Mesenchymal stem cell (in vitro differentiated cells and primary cell): ENCODE data around the gene PALLD.
A peak's percentile ranks its signal among the peaks of the same experiment; 100 is the strongest.

Experiments used
- DNase-seq: peaks from one replicate; pipeline ENCODE4 v3.0.0-alpha.2; 2013
- H2AFZ ChIP-seq: one replicate; pipeline ENCODE4 v1.6.1; 2013; ENCODE audit warnings: low read depth, mild to moderate bottlenecking, control low read depth, inconsistent platforms, low read length, moderate library complexity
- H2AK5ac ChIP-seq: 2 replicates; pipeline ENCODE4 v1.6.1; 2013; ENCODE audit warnings: low read length, moderate library complexity, mild to moderate bottlenecking, inconsistent platforms; ENCODE audit not compliant: severe bottlenecking
- H2BK120ac ChIP-seq: one replicate; pipeline ENCODE4 v1.6.1; 2013; ENCODE audit warnings: low read depth, mild to moderate bottlenecking, inconsistent platforms, low read length, moderate library complexity
- H2BK12ac ChIP-seq, 2 experiments: one replicate each; pipeline ENCODE4 v1.6.1; 2013; ENCODE audit warnings: inconsistent platforms in 2 of 2, low read length in 2 of 2, mild to moderate bottlenecking in 2 of 2, moderate library complexity in 2 of 2, control low read depth in 1 of 2
- H2BK15ac ChIP-seq: one replicate; pipeline ENCODE4 v1.6.1; 2013; ENCODE audit warnings: mild to moderate bottlenecking, low read depth, inconsistent platforms; ENCODE audit not compliant: poor library complexity, severe bottlenecking
- H2BK5ac ChIP-seq: 2 replicates; pipeline ENCODE4 v1.6.1; 2013; ENCODE audit warnings: low read depth, mild to moderate bottlenecking, low read length, control low read depth, inconsistent platforms; ENCODE audit not compliant: poor library complexity, severe bottlenecking
- H3K14ac ChIP-seq, 2 experiments: one replicate each; pipeline ENCODE4 v1.6.1; 2013; ENCODE audit warnings: inconsistent platforms in 2 of 2, low read length in 2 of 2, control low read depth in 1 of 2, mild to moderate bottlenecking in 1 of 2, moderate library complexity in 1 of 2
- H3K18ac ChIP-seq, 2 experiments: one replicate each; pipeline ENCODE4 v1.6.1; 2013; ENCODE audit warnings: inconsistent platforms in 2 of 2, low read length in 2 of 2, control low read depth in 1 of 2, low read depth in 1 of 2, mild to moderate bottlenecking in 1 of 2
- H3K23ac ChIP-seq, 2 experiments: one replicate each; pipeline ENCODE4 v1.6.1; 2013; ENCODE audit warnings: inconsistent platforms in 2 of 2, low read length in 2 of 2, mild to moderate bottlenecking in 2 of 2, moderate library complexity in 2 of 2, control low read depth in 1 of 2
- H3K27ac ChIP-seq: 2 replicates; pipeline ENCODE4 v1.5.1; 2013; ENCODE audit warnings: mild to moderate bottlenecking, moderate library complexity, low read length, control low read depth, inconsistent platforms; ENCODE audit not compliant: poor library complexity, severe bottlenecking
- H3K27me3 ChIP-seq, 2 experiments: 2 replicates each; pipeline versions ENCODE4 v1.6.1 to v1.7.0; 2013; ENCODE audit warnings: low read length in 2 of 2, mild to moderate bottlenecking in 2 of 2, moderate library complexity in 2 of 2, control low read depth in 1 of 2, inconsistent platforms in 1 of 2; ENCODE audit not compliant: control insufficient read depth in 1 of 2, insufficient read depth in 1 of 2
- H3K36me3 ChIP-seq, 2 experiments: 2 replicates each; pipeline versions ENCODE4 v1.6.1 to v1.7.0; 2013; ENCODE audit warnings: low read length in 2 of 2, control low read depth in 1 of 2, inconsistent platforms in 1 of 2, low read depth in 1 of 2, mild to moderate bottlenecking in 1 of 2; ENCODE audit not compliant: insufficient read depth in 2 of 2, control insufficient read depth in 1 of 2
- H3K4ac ChIP-seq, 2 experiments: one replicate each; pipeline ENCODE4 v1.6.1; 2013; ENCODE audit warnings: inconsistent platforms in 2 of 2, low read length in 2 of 2, mild to moderate bottlenecking in 2 of 2, moderate library complexity in 2 of 2, control low read depth in 1 of 2, low read depth in 1 of 2
- H3K4me1 ChIP-seq: 2 replicates; pipeline ENCODE4 v1.6.1; 2013; ENCODE audit warnings: low read depth, low read length, control low read depth; ENCODE audit not compliant: control insufficient read depth, insufficient read depth
- H3K4me2 ChIP-seq: 2 replicates; pipeline ENCODE4 v1.6.1; 2013; ENCODE audit warnings: low read length, mild to moderate bottlenecking, inconsistent platforms; ENCODE audit not compliant: poor library complexity, severe bottlenecking
- H3K4me3 ChIP-seq, 2 experiments: 2 replicates each; pipeline versions ENCODE4 v1.5.1 to v1.7.0; 2013; ENCODE audit warnings: low read length in 2 of 2, mild to moderate bottlenecking in 2 of 2, control low read depth in 1 of 2, low read depth in 1 of 2; ENCODE audit not compliant: insufficient read depth in 1 of 2
- H3K79me1 ChIP-seq: replicated peaks from 2 replicates; pipeline ENCODE4 v1.6.1; 2013; ENCODE audit warnings: mild to moderate bottlenecking, control low read depth, low read length, inconsistent platforms; ENCODE audit not compliant: poor library complexity, severe bottlenecking
- H3K9ac ChIP-seq: 2 replicates; pipeline ENCODE4 v1.7.0; 2013; ENCODE audit warnings: mild to moderate bottlenecking, low read length, moderate library complexity
- H3K9me3 ChIP-seq: 2 replicates; pipeline ENCODE4 v1.7.0; 2013; ENCODE audit warnings: mild to moderate bottlenecking, low read length; ENCODE audit not compliant: control insufficient read depth
- H4K8ac ChIP-seq: one replicate; pipeline ENCODE4 v1.6.1; 2013; ENCODE audit warnings: inconsistent platforms, mild to moderate bottlenecking, low read length, moderate library complexity
- H4K91ac ChIP-seq: one replicate; pipeline ENCODE4 v1.6.1; 2013; ENCODE audit warnings: mild to moderate bottlenecking, low read length, inconsistent platforms
- WGBS: methylation state at CpG from one replicate; pipeline ENCODE4 v1.1.7; 2013; ENCODE audit warnings: mixed read lengths; 5-methylcytosine and 5-hydroxymethylcytosine counted together

PALLD gene

GRCh38 chr4:168549143-168549542 is 52.3 kb downstream of the PALLD start:
- no peaks in the 10 kb centered on the region for H3K36me3 ChIP-seq
- 100% methylated on average over 2 of the region's 4 CpGs for WGBS

GRCh38 chr4:168550064-168550766 is 53.4 kb downstream of the PALLD start:
- no peak overlapping the region for H2BK5ac ChIP-seq
- no peaks in the 10 kb centered on the region for H3K4me1 ChIP-seq
- H3K4me2 ChIP-seq = no peak overlapping the region
- H2BK12ac ChIP-seq = no peak overlapping the region
- H3K27me3 ChIP-seq = no peaks in the 10 kb centered on the region
- 83% methylated on average over 4 of the region's 5 CpGs for WGBS
- H3K18ac ChIP-seq = no peak overlapping the region
- H3K4me3 ChIP-seq = peak overlapping the region in 1 of 2 experiments; percentile 20
- H3K79me1 ChIP-seq = no peaks in the 10 kb centered on the region
- no peaks in the 10 kb centered on the region for H3K9me3 ChIP-seq
- no peak overlapping the region for H4K91ac ChIP-seq
- no peak overlapping the region for H2BK15ac ChIP-seq
- no peak overlapping the region for H3K4ac ChIP-seq
- no peak overlapping the region for H2BK120ac ChIP-seq
- no peak overlapping the region for H2AK5ac ChIP-seq
- peak overlapping the region; percentile 80 for H3K9ac ChIP-seq
- no peak overlapping the region for H3K14ac ChIP-seq
- no peak for DNase-seq
- no peak overlapping the region for H3K23ac ChIP-seq
- no peaks in the 10 kb centered on the region for H3K36me3 ChIP-seq
- H3K27ac ChIP-seq = peak overlapping the region; percentile 62
- H2AFZ ChIP-seq = no peak overlapping the region
- H4K8ac ChIP-seq = no peak overlapping the region

More at GRCh38 chr4:168549143-168549542, 52.3 kb downstream of the PALLD start:
- H3K4me3 ChIP-seq = no peak overlapping the region
- no peak overlapping the region for H3K18ac ChIP-seq
- H2BK120ac ChIP-seq = no peak overlapping the region
- H3K9ac ChIP-seq = peak overlapping the region; percentile 80
- no peak overlapping the region for H3K27ac ChIP-seq
- H2BK15ac ChIP-seq = no peak overlapping the region
- no peaks in the 10 kb centered on the region for H3K27me3 ChIP-seq
- H2BK12ac ChIP-seq = no peak overlapping the region
- H2AFZ ChIP-seq = no peak overlapping the region
- no peaks in the 10 kb centered on the region for H3K9me3 ChIP-seq
- no peak overlapping the region for H4K8ac ChIP-seq
- no peaks in the 10 kb centered on the region for H3K79me1 ChIP-seq
- H3K23ac ChIP-seq = no peak overlapping the region
- H2BK5ac ChIP-seq = no peak overlapping the region
- no peak overlapping the region for H3K4ac ChIP-seq
- no peaks in the 10 kb centered on the region for H3K4me1 ChIP-seq
- no peak for DNase-seq
- no peak overlapping the region for H3K14ac ChIP-seq
- H4K91ac ChIP-seq = no peak overlapping the region
- H3K4me2 ChIP-seq = no peak overlapping the region
- H2AK5ac ChIP-seq = no peak overlapping the region

- Histone ChIP-seq H3K79me1 (no peaks in the 10 kb centered on the region), H4K8ac (no peak overlapping the region), H2BK5ac (no peak overlapping the region), H3K4me3 (no peak overlapping the region), H3K14ac (no peak overlapping the region), H4K91ac (no peak overlapping the region), H2BK120ac (no peak overlapping the region), H2BK15ac (no peak overlapping the region), H3K4me1 (no peaks in the 10 kb centered on the region), H3K23ac (no peak overlapping the region), H3K18ac (no peak overlapping the region), H2AFZ (no peak overlapping the region), H3K4me2 (no peak overlapping the region), H3K9ac (peak overlapping the region; percentile 80), H3K27ac (no peak overlapping the region), H3K27me3 (no peaks in the 10 kb centered on the region), H2AK5ac (no peak overlapping the region), H3K36me3 (no peaks in the 10 kb centered on the region), H3K4ac (no peak overlapping the region), H2BK12ac (no peak overlapping the region), H3K9me3 (no peaks in the 10 kb centered on the region)
- no peak for DNase-seq
- WGBS = no CpG with 5 or more reads among the region's 1 CpG
Measured at GRCh38 chr4:168551211-168551610, 54.4 kb downstream of the PALLD start.

- H4K91ac ChIP-seq = no peak overlapping the region
- no peaks in the 10 kb centered on the region for H3K36me3 ChIP-seq
- no peak overlapping the region for H2BK12ac ChIP-seq
- no peak overlapping the region for H3K18ac ChIP-seq
- no peak overlapping the region for H2AFZ ChIP-seq
- no peak overlapping the region for H3K23ac ChIP-seq
- H3K9me3 ChIP-seq = no peaks in the 10 kb centered on the region
- H2BK5ac ChIP-seq = no peak overlapping the region
- no peaks in the 10 kb centered on the region for H3K27me3 ChIP-seq
- H3K27ac ChIP-seq = no peak overlapping the region
- no peaks in the 10 kb centered on the region for H3K4me1 ChIP-seq
- H3K9ac ChIP-seq = peak overlapping the region; percentile 80
- no peak overlapping the region for H2AK5ac ChIP-seq
- no peak for DNase-seq
- no peaks in the 10 kb centered on the region for H3K79me1 ChIP-seq
- H3K4me3 ChIP-seq = no peak overlapping the region
- no peak overlapping the region for H2BK120ac ChIP-seq
- H3K14ac ChIP-seq = no peak overlapping the region
- H3K4ac ChIP-seq = no peak overlapping the region
- 58% methylated on average over 1 of the region's 2 CpGs for WGBS
- H3K4me2 ChIP-seq = no peak overlapping the region
- no peak overlapping the region for H4K8ac ChIP-seq
- H2BK15ac ChIP-seq = no peak overlapping the region
Measured at GRCh38 chr4:168551945-168552695, 55.3 kb downstream of the PALLD start.
